ENCODE data around the gene PGLYRP1.

PGLYRP1 gene

DNA sequence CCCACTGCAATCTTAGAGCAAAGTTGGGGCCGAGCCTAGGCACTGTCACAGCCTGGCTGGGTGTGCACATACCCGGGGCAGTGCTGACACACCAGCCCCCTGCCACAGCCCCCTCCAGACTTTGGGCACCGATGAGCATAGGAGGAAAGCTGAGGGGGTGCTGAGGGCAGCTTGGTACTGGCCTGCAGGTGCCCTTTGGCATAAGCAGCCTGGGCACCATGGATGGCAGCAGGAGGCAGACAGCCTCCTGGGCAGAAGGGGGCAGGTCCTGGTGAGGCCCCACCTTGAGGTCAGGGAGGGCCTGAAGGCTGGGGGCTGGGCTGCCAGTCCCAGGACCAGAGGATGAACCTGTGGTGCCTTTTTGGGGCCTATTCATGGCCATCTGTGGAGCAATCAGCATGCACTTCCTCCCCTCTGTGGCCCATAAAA is 9.8 kb upstream of the PGLYRP1 start:
- no peak for DNase-seq (ENCODE audit: low spot score)

DNA sequence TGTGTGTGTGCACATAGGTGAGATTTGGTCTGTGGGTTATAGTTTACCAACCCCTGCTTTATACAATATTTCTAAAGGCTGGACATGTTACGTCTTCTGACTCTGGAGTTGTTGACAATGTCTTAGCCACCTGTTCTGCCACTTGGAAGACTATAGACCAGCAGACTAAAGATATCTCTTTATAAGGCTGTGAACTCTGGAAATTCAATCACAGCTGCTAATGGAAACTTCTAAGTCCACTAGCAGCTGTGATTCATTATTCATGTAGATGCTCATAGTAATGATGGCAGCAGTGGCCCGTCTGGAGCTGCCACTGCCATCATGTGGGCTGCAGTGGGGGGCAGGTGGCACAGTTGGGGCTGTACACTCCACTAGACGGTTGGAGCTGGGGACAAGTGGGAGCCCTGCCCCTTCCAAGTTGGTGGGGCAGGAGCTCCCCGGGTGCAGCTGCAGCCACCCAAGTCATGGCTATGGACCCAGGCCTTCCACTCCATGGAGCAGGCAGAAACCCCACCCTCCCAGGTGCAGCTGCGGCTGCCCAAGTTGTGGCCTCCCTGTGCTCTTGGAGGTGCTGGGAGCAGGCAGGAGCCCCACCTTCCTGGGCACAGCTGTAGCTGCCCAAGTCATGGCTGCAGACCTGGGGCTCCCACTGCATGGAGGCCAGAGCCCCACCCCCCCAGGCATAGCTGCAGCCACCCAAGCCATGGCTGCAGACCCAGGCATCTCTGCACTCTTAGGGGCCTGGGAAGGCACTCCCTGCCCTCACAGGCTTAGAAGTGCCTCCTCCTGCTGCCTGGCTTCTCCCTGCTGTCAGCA is 9.1 kb upstream of the PGLYRP1 start:
- DNase-seq (ENCODE audit: low spot score), result no peak

DNA sequence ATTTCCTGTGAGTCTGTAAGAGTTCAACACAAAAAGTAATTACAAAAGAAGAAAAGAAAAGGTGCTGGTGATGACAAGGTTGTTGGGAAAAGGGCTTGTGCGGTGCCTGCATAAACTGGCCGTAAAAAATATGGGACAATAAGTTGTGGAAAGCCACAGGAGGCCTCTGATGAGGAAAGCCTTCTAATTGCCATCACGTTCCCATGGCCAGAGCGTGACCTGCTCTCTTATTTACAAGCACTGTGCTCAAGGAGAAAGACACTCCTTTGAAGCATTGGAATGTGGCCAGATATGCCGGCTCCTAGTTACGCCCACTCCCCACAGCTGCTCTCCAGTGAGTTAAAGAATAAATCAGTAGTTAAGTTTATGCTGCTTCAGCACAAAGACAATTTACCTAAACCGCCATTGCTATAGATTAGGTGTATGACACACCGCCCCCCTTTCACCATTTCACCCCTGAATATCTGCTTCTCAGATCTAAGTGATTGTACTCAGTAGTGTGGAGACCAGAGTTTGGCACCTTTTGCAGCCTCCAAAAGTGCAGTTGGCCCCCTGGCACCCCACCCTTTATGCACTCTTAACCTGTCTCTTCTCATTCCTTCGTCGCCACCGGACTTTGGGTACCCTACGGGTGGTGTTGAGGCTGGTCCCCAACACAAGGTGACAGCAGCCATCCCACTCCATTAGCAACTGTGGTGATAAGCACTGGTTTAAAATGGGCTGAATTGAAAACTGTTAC is 8.1 kb upstream of the PGLYRP1 start:
- peak; percentile 15 for DNase-seq (ENCODE audit: low spot score)

DNA sequence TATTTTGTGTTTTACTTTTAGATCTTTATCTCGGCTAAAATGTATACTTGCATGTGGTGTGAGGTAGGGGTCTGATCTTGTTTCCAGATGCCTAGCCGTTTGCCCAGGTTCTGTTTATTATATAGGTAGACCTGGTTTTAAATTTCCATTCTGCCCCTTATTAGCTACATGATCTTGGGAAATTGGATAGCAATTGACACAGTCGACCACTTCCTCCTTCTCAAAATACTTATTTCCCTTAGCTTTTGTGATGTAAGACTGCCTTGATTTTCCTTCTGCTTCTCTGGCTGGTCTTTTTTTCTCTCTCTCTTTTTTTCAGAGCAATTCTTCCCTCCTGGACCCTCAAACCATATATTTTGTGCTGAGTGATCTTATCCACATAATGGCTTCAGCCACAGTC is 3.0 kb upstream of the PGLYRP1 start:
- no peak for DNase-seq (ENCODE audit: low spot score)

DNA sequence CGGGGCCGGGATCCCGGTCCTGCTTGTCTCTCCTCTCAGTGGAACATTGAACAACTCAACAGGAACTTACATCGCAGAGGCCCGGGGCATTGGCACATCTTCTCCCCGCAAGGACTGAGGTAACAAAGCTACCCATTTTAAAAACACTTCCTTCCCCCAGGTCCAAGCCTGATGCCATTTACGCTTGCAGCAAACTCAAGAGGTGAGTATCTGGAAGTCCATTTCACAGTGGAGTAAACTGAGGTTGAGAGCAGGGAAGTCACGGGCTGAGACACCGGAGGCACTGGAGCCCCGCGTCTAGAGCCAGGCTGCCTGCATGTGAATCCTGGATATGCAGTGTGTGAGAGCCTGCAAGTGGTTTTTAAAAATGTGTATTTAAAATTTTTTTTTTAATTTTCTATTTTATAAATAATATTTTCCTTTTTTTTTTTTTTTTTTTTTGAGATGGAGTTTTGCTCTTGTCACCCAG is 492 bp upstream of the PGLYRP1 start:
- DNase-seq (ENCODE audit: low spot score), result no peak

DNA sequence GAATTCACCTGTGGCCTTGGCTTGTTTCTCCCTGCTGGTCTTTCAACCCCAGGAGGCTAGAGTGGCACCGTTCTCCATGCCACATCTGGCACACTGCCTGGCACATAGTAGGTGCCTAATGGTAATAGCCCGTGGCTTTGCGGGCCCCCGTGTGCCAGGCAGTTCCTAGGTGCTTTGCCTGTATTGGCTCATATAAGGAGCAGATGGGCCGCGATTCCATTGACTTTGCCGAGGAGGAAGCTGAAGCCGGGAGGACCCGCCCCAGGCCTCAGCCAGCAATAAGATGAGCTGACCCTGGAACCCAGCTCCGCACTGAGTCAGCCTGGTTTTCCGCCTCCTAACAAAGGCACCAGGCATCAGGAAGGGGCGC is 807 bp downstream of the PGLYRP1 start:
- no peak for DNase-seq (ENCODE audit: low spot score)

DNA sequence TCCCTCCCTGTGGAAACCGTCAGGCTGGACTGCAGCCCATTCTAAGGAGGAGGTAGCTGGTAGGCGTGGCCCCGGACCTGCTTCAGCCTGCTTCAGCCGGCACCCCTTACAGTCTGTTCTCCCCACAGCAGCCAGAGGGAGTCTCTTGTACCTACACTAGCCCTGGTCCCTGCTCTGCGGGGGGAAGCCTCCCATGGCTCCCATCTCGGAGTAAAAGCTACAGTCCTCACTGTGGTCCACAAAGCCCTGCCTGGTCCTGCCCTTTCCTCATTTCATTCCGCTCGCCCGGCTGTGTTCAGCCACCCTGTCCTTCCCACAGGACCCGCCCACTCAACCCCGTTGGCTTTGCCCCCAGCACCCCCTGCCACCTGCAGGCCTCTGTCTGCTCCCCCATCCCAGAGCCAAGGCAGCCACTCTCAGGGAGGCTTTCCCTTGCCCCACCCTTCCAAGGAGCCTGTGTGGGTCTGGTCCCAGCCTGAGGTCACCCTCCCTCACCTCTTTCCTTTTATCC is 1.3 kb downstream of the PGLYRP1 start:
- DNase-seq (ENCODE audit: low spot score), result no peak

DNA sequence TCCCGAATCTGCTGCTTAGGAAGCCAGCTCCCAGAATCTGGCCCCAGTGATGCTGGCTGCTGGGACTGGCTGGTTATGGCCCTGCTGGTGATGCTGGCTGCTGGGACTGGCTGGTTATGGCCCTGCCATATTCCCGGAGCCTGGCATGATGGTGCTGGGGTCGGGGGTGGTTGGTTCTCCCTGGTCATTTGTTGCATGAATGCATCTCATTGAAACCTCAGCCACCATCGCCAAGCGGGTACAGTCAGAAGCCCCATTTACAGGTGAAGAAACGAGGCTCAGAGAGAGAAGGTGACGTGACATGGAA is 2.1 kb downstream of the PGLYRP1 start:
- no peak for DNase-seq (ENCODE audit: low spot score)

DNA sequence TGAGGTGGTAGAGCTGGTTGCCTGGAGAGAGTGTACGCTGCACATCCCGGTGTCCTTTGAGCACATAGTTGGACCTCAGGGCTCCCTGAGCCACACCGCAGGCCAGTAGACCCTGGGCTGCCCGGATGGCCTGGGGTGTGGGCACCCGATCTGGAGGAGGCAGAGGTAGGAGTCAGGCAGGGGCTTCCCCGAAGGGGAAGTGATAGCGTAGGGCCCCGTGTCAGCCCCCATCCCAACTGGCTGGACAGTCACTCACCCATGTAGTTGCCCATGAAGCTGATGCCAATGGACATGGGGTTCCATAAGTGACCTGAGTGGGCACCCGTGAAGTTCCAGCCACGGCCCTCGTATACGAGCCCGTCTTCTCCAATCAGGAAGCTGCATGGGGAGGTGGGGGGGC is 3.6 kb downstream of the PGLYRP1 start:
- DNase-seq (ENCODE audit: low spot score), result no peak

DNA sequence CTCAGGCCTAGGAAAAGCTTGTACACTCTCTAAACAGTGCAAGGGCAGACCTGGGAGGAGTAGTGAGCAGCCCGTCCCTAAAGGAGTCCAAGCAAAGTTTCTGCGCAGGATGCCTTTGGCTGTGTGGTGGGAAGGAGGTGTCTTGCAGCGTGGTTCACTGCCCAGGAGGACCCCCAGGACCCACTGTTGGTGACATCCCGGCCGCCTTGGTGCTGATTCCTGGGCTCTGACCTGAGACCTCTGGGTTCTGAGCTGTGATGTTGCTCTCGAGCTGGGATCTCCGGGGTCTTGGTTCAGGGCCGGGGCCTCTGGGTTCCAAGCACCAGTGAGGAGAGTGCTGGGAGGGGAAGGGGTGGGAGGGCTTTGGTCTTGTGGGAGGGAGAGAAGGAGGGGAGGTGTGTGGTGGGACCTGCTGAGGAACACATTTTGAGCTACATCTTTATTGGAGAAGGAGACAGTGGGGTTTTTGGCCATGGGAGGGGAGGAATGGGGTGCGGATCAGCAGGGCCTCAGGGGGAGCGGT is 4.1 kb downstream of the PGLYRP1 start:
- no peak for DNase-seq (ENCODE audit: low spot score)

DNA sequence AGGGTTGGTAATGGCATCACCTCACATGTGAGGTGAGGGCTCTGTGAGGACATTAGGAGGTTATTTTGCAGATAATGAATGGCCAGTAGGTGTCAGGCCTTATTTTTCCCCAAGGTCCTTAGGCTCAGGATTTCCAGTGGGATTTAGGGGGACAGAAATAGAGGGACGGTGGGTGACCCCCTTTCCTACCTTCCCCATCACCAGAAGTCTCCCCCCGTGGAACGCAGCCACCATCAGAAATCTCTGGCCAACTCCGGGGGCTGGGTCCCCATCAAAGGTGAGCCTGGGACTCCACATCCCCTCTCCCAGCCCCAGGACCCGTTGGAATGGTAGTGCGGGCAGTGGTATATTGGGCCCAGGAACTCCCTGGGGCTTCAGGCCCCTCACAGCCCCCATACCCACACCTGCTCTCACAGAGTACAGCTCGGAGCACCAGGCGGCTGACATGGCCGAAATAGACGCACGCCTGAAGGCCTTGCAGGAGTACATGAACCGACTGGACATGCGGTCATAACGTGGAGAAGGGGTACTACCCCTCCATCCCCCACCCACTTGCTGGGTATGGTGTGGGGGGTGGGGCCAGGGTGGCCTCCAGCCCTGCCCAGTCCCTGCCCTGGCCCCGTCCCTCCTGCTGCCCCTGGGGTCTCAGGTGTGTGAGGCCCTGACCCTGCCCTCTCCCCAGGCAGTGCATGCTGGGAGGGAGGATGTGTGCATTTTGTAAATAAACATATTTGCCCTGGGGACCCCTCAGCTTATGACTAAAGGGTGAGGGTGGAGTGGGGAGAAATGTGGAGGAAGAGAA is 4.8 kb downstream of the PGLYRP1 start:
- no peak for DNase-seq (ENCODE audit: low spot score)

DNA sequence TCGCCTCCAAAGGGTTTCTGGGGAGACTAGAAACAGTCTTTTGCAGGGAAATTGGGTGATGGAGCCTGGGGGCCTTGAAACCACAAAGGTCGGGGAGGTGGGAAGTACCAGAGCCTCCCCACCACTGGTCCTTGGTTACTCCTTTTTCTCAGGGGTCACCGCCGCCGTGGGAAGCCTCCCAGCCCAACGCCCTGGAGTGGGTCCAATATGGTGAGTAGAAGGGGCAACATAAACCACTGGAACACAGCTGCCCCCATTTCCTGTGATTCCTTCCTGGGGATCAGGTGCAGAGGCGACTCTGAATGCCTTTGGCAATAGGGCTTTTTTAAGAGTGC is 5.8 kb downstream of the PGLYRP1 start:
- no peak for DNase-seq (ENCODE audit: low spot score)

DNA sequence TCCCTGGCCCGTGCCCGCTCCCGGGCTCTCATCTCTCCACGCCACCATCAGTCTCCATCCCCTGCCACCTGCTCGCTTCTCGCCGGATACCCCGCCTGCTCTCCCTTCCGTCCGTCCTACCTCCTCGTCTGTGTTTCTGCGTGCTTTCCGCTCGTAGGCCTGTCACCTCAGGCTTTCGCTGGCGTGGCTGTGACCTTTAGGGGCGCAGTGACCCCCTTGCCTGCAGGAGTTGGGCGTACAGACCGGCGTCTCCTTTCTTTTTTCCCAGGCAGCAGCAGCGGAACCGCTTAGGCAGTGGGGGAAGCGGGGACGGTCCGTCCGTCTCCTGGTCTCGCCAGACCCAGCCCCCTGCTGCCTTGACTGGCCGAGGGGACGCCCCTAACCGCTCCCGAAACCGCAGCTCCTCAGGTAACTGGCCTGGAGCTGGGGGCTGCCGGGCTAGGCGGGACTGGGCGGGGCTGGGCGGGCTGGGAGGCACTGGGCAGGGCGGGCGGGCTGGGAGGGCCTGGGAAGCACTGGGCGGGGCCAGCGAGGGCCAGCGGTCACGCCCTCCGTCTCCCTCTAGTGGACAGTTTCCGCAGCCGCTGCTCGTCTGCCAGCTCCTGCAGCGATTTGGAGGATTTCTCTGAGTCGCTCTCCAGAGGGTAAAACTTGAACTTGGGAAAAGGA is 6.3 kb downstream of the PGLYRP1 start:
- peak; percentile 86 for DNase-seq (ENCODE audit: low spot score)

DNA sequence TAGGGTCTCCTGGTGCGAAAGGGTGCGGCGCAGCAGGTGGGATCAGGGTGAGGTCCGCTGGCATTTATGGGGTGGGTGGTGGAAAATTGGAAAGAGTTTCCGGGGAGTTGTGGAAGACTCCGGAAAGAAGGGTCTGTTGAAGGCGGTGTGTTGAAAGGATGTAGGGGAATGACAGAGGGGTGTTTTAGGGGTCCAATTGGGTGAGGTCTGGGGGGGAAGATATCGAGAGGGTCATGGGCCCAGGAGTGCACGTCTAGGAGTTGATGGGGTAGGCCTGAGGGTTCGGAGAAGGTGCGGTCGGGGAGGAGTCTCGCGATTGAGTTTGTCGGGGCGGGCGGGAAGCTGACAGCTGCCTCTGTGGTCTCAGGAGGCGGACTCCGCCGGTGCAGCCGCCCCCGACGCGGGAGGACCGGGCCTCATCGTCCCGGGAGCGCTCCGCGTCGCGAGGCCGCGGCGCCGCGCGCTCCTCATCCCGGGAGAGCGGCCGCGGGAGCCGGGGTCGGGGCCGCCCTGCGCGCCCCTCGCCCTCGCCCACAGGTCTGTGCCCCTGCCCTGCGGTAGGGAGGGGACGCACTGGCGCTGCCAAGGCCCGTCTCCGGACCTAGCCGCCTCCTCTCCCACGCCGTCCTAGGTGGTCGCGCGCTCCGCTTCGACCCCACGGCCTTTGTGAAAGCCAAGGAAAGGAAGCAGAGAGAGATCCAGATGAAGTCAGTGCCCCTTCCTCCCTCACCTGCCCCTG is 7.0 kb downstream of the PGLYRP1 start:
- peak; percentile 35 for DNase-seq (ENCODE audit: low spot score)

DNA sequence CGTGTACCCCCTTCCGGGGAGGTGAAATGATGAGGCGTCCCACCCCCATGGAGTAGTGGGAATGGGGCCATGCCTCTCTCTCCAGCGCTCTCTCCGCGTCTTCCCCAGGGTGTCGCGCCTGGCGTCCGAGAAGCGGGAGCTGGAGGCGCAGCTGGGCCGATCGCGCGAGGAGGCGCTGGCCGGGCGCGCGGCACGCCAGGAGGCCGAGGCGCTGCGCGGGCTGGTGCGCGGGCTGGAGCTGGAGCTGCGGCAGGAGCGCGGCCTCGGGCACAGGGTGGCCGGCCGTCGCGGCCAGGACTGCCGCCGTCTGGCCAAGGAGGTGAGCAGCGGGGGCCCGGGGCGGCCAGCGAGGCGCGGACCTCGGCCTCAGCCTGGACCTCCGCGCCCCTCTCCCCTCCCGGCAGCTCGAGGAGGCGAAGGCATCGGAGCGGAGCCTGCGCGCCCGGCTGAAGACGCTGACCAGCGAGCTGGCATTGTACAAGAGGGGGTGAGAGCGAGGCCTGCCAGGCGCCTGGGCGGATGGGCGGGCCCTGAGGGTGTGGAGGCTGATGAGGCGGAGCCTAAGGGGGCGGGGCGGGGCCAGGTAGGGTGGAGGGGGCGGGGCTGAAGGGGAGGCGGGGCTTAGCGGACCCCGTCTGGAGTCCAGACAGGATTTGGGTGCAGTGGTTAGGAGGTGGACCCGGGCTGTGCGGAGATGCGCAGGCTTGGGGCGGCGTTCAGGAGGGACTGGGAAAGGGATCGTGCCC is 7.7 kb downstream of the PGLYRP1 start:
- DNase-seq (ENCODE audit: low spot score), result peak; percentile 88

DNA sequence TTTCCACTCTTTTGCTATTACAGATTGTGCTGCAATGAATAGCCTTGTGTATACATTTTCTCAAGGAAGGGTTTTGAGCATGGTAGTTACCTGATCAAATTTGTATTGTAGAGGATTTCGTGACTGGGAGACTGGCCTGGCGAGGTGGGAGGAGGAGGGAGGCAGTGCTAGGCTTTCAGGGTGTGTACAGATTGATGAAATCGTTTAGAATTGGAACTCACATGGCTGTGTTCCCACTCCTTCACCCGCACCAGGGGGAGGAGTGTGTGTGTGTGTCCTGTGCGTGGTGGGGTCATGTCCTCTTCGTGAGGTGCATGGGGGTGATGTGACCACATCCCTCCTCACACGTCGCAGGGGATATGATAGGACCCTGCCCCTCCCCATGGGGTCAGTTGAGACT is 8.3 kb downstream of the PGLYRP1 start:
- DNase-seq (ENCODE audit: low spot score), result no peak

DNA sequence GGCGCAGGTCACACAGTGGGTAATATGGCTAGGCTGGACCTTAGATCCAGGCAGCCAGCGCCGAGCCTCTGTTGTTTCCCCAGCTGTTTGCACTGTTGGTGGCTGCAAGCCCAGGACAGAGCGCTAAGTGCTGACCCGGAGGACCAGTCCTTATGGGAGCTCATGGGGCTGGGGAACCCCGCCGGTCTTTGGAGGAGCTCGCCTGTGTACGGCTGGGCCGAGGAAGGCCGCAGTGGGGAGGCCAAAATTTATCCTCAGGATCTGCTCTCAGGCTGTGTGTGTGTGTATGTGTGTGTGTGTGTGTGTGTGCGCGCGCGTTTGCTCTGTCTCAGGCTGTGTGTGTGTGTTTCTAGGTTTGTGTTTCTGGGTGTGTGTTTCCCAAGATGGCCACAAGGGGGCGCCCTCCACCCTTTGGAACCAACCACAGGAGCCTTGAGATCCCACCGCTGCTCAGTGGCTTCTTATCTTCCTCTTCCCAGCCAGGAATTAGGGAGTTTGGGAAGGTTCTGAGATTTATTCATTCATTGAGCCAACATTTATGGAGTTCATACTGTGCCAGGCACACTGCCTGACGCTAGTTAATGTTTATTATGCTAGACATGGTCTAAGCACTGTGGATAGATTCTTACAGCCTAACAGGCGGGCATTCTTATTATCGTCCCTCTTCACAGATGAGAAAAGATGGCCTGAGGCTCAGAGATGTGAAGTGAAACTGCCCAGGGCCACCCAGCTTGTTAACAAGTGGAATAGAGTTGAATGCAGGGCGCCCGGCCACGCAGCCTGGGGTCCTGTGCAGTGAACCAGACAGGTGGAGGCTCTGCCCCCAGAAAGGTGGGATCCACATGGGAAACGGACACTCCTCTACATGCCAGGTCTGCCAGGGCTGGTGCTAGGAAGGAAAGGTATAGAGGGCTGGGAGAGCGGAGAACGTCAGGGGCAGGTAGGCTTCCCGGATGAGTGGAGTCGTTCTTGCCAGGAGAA is 13.0 kb downstream of the PGLYRP1 start:
- peak; percentile 44 for DNase-seq (ENCODE audit: low spot score)

DNA sequence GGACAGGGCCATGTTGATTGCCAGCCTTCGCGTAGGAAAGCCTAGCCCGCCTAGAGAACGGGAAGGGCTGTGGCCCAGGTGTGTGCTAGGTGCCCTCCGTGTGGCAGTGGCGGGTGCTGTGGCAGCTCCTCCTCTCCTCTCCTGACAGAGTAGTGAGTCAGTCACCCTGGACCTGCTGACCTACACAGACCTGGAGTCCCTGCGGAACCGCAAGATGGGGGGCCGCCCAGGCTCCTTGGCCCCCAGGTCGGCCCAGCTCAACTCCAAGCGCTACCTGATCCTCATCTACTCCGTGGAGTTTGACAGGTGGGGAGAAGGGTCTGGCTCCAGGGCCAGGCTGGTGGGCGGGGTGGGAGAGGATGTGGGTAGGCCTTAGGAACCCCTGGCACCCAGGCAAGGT is 16.4 kb downstream of the PGLYRP1 start:
- no peak for DNase-seq (ENCODE audit: low spot score)

DNA sequence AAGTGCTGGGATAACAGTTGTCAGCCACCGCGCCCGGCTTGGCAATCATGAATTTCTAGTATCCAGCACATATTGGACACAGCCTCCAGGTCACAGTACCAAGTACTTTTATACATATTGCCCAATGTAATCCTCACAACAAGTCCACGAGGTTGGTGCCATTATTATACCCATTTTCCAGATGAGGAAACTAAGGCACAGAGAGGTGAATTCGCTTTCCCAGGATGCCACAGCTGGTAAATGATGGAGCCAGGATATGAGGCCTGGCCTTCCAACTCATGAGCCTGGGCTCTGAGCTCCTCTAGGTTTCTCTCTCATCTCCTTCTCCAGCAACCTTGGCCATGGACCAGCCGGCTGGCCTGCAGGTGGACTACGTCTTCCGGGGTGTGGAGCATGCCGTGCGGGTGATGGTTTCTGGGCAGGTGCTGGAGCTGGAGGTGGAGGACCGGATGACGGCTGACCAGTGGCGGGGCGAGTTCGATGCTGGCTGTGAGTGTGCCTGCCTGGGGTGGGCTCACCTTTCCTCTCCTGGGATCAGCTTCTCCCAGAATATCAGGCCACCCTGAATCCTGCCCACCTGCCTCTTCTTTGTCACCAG is 20.1 kb downstream of the PGLYRP1 start:
- DNase-seq (ENCODE audit: low spot score), result no peak
